Heart left ventricle (tissue), 13 donors: Measurements from ENCODE around the gene CECR2.

Experiments used
- POLR2A ChIP-seq, 2 donors: fragments of 450-650 bp; IDR thresholded peaks; one replicate each; pipeline ENCODE4 v1.6.1; 2017; ENCODE audit warnings: antibody characterized with exemption in 2 of 2, mild to moderate bottlenecking in 2 of 2, moderate library complexity in 2 of 2
- TF ChIP-seq, protein P1 (sequence below), 12 donors: fragments of 200-600 bp; sonication (generic) in 4 of 12; IDR thresholded peaks; one replicate each; pipeline versions ENCODE4 v1.5.0 to v1.8.0; 2018 to 2022; ENCODE audit warnings: antibody characterized with exemption in 12 of 12, mild to moderate bottlenecking in 5 of 12
- donor health status: ischemic (EF 13 %, LVEDD 7.1; RV severe dilation, severe dysfunction).
- donor health status: DM: no; HTN: yes; CAD: no.
- donor health status: DM: no; HTN: no; CAD: no.
- donor health status: ischemic (EF 25% LVEDD 6.9; RV normal size, moderate dysfunction).
- donor health status: ischemic (EF 25% LVEDD 5.7; RV mildly dilated, moderate dysfunction).
- donor health status: ischemic (EF 35%, LVEDD 5.7; RV mildly dilated, moderate dysfunction).
- donor health status: nonischemic (EF 11% LVEDD 7.7; RV severe dilation, severe dysfunction).
- donor health status: DM: yes; HTN: yes; CAD: no.
- donor health status: PGD.
- donor health status: ischemic (EF 29% LVEDD 5.4; RV normal size, mild dysfunction).
- donor health status: nonischemic (EF 23%, LVEDD 6.1; RV moderate dilation, normal function).

DNA sequence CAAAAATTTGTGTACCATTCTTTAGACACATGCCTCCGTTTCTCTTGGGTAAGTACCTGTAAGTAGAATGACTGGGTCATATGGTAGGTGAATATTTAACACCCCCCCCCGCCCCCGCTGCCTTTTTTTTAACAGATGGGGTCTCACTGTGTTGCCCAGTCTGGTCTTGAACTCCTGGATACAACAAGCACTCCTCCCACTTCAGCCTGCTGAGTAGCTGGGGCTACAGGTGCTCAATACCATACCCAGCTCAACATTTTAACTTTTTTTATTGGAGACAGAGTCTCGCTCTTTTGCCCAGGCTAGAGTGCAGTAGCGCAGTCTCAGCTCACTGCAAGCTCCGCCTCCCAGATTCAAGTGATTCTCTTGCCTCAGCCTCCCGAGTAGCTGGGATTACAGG is 32.5 kb downstream of the CECR2 start:
- TF ChIP-seq, protein P1, sequence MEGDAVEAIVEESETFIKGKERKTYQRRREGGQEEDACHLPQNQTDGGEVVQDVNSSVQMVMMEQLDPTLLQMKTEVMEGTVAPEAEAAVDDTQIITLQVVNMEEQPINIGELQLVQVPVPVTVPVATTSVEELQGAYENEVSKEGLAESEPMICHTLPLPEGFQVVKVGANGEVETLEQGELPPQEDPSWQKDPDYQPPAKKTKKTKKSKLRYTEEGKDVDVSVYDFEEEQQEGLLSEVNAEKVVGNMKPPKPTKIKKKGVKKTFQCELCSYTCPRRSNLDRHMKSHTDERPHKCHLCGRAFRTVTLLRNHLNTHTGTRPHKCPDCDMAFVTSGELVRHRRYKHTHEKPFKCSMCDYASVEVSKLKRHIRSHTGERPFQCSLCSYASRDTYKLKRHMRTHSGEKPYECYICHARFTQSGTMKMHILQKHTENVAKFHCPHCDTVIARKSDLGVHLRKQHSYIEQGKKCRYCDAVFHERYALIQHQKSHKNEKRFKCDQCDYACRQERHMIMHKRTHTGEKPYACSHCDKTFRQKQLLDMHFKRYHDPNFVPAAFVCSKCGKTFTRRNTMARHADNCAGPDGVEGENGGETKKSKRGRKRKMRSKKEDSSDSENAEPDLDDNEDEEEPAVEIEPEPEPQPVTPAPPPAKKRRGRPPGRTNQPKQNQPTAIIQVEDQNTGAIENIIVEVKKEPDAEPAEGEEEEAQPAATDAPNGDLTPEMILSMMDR (IDR thresholded peaks at IDR 0.05), result no peak
- no peak for TF ChIP-seq POLR2A (IDR thresholded peaks at IDR 0.05)
